CD4-positive, alpha-beta T cell treated with Interleukin-21 for 1 hour (primary cell): ENCODE measurements around the gene MCRIP2.

ENCODE experiments used
- DNase-seq: peaks from one replicate; pipeline ENCODE4 v3.0.0-alpha.2; 2020

The MCRIP2 gene

DNA sequence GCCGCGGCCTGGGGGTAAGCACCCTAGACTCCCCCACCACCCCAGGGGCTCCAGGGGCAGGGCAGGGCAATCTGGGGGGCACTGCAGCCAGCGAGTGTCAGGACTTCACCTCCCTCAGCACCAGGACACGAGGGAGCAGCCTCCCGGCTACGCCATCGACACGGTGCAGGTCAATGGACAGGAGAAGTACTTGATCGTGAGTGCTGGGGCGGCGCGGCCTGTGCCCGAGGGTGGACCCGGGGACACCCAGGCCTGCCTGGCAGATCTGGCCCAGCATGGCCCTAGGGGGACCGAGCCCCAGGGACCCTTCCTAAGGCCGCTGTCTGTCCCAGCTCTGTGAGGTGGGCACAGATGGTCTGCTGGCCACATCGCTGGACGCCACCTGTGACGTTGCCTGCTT is 30.7 kb downstream of the MCRIP2 start:
- DNase-seq, result no peak

GRCh38 chr16:672851-673250 is 31.2 kb downstream of the MCRIP2 start:
- DNase-seq, result no peak

DNA sequence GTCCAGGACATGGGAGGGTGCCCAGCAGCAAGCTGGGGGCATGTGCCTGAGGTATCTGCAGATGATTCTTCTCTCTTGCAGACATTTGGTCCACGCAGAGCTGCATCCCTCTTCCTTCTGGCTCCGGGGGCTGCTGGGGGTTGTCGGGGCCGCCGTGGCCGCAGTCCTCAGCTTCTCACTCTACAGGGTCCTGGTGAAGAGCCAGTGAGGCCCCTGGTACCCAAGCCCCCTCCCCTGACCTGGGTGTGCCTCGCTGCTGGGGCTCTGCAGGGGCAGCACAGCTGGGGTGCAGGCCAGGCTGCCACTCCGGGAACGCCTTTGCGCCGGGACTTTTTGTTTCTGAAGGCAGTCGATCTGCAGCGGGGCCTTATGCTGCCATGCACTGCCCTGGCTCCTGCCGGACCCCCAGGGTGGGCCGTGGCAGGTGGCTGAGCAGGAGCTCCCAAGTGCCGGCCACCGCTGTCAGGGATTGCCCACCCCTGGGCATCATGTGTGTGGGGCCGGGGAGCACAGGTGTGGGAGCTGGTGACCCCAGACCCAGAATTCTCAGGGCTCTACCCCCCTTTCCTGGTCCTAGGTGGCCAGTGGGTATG is 31.9 kb downstream of the MCRIP2 start:
- no peak for DNase-seq

DNA sequence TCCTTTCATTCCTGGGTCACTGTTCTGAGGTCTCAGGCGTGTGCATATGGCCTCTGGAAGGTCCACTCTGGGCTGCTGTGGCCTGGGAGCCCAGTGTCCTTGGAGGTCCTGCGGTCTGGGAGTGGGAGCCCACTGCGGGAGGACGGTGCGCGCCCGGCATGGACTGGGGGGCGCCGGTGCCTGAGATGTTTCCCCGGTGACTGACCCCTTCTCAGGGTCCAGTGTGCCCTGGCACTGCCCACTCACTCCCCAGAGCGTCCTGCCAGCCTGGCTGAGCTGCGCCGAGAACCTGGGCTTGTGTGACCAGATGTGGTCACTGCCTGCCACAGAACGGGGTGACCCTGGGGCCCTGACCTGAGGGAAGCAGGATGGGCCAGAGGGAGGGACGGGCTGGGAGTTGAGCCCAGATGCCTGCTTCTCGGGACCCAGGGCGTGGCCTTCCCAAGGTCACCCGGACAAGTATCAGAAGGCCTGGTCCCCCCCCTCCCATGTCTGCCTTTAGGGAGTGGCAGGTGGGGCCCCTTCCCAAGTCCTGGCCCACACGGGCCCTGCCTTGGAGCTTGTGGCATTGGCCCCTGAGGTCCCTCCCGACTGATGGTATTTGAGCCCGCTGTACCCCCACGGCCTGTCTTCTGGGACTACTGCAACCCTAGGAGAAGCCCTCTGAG is 32.7 kb downstream of the MCRIP2 start:
- no peak for DNase-seq

DNA sequence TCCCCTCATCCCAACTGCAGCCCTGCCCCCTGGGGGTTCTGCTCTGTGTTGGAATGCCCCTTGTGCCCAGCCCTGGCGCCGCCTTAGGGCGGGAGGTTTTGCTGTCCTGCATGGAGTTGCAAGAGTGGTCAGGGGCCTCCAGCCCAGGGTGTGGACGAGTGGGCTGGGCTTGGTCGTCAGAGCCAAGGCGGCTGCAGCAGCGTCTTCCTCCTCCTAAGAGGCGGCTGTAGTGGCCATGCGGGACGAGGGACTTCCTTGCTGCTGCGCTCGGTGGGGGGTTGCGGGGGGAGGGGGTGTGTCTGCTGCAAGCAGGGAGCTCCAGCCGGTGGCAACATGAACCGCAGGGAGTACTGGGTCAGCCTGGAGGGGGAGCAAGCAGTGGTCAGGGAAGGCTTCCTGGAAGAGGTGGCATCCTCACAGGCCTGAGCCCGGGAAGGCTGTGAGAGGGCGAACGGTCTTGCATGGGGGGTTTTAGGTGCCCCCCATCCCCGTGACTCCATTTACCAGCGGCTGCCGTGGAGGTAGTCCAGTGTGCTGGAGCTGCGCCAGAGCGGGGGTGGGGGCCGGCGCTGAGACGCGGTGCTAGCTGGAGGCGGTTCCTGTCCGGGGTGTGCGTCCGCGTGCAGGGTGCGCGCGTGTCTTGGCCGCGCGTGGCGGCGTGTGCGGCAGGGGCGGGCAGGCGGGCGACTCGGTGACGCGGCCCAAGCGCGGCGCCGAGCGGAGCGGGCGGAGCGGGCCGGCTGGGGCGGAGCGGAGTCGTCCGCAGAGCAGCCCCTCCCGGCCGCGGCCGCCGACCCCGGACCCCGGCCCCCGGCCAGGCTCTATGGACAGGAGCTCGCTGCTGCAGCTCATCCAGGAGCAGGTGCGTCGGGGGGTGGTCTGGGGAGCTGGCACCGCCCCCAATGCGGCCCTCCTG is 33.6 kb downstream of the MCRIP2 start, which contains the start of gene RHBDL1:
TSS of gene RHBDL1 (plus strand) at position 704 of the 916 bp plus-strand sequence. CDS start at position 824, 120 bp downstream.
- DNase-seq, result no peak

DNA sequence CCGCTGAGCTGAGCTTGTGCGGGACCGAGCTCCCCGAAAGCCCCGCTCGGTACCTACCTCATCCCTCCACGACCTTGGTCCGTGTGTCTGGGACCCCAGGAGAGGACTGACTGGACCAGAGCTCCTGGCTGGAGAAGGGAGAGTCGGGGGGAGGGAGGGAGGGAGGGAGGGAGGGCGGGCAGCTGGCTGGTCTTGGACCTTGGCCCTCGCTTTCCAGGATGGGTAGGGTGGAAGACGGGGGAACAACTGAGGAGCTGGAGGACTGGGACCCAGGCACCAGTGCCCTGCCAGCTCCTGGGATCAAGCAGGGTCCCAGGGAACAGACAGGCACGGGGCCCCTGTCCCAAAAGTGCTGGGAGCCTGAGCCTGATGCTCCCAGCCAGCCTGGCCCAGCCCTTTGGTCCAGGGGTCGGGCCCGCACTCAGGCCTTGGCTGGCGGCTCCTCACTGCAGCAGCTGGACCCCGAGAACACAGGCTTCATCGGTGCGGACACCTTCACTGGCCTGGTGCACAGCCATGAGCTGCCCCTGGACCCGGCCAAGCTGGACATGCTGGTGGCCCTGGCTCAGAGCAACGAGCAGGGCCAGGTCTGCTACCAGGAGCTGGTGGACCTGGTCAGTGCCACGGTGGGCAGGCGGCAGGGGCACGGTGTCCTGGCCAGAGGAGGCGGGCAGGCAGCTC is 34.4 kb downstream of the MCRIP2 start:
- DNase-seq, result no peak

GRCh38 chr16:676565-676902 is 34.9 kb downstream of the MCRIP2 start:
- no peak for DNase-seq

- peak; percentile 56 for DNase-seq
Observed at GRCh38 chr16:676913-677312, 35.3 kb downstream of the MCRIP2 start.

GRCh38 chr16:677316-678190 is 35.9 kb downstream of the MCRIP2 start:
- no peak for DNase-seq

DNA sequence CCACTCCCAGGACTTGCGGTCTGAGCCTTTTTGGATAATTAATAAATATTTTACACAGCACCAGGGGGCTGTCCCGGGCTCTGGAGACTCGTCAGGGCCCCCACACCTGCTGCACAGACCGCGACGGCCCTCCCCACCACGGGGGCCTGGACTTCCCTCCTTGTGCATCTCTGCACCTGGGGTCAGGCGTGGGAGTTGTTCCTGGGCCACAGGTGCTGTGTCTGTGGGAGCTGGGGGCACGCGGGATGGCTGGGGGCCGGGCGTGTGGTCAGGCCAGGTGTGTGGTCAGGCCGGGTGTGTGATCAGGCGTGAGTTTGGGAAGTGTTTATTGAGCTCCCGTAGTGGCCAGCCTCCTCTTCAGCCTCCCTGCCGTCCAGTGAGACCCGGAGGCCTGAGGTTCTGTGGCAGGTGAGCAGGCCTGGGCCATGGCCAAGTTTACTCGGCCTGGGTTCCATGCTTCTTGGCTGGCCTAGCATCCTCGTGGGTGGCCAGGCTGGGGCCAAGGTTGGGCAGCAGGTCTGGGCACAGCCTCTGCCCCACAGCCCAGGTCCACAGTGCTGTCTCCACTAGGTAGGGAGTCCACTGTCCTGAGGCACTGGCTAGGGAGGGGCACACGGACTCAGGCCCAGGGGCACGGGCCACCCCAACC is 36.7 kb downstream of the MCRIP2 start:
- DNase-seq, result no peak

DNA sequence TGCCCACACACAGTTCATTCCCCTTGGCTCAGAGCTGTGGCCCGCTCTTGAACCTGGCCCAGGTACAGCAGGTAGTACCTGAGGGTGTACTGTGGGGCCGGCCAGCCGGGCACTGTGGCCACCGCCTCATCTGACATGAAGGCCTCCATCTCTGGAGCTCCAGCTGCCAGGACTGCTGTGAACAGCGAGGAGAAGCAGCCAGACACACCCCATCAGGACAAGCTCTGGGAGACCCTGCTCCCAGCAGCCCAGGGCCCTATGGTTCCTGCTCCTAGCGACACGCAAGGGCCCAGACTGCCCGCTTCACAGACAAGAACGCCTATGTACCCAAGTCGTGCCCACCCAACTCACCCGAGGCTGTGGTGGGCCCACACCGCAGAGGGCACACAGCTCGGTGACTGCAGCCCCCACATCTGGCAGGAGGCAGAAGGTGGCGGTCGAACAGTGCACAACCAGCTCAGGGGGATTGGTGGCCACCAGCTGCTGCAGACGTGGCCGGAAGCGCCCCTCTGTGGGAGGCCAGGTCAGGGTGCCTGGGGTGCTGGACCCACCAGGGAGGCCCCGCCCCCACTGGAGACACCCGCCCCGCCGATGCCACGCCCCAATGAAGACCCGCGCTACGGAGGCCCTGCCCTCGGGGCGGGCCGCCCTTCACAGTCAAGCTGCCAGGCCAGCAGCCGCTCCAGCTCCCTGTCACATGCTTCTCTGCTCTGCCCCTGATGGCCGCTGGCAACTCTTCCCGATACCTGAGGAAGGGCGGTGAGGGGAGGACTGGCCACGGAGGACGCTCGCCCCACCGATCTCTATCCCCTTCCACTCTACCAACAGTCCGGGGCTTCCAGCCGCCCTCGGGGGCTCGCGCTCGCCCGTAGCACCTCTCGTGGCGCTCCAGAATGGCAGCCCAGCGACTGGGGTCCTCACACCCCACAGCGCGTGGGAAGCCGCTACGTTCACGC is 37.5 kb downstream of the MCRIP2 start:
- peak; percentile 62 for DNase-seq

DNA sequence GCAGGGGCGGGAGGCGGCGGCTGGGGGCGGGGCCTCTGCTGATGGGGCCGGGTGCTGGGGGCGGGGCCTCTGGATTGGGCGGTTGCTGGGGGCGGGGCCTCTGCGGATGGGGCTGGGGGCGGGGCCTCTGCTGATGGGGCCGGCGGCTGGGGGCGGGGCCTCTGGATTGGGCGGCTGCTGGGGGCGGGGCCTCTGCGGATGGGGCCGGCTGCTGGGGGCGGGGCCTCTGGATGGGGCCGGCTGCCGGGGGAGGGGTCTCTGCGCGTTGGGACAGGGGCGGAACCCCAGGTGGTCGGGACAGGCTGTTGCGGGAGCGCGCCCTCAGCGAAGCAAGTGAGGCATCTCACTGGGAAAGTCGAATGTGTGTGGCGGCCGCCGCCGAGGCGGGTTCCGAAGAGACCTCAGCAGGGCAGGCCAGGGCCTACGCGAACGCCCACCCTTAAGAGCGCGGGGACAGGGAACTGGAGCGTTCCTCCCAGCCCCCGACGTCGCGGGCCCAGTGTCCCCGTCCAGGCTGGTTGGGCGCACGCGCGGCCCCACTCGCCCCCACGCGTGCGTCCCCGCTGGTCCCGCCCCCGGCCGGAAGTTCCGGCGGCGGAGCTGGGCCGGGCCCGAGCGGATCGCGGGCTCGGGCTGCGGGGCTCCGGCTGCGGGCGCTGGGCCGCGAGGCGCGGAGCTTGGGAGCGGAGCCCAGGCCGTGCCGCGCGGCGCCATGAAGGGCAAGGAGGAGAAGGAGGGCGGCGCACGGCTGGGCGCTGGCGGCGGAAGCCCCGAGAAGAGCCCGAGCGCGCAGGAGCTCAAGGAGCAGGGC is 38.4 kb downstream of the MCRIP2 start, which contains the start of gene STUB1:
TSS of gene STUB1 (plus strand) at position 597 of the 811 bp plus-strand sequence. CDS start at position 713, 116 bp downstream.
- peak; percentile 88 for DNase-seq

GRCh38 chr16:680625-680945 is 39.0 kb downstream of the MCRIP2 start:
- DNase-seq, result no peak

- DNase-seq, result no peak
Observed at GRCh38 chr16:680967-681745, 39.5 kb downstream of the MCRIP2 start.

- no peak for DNase-seq
Observed at GRCh38 chr16:681746-682427, 40.3 kb downstream of the MCRIP2 start.

GRCh38 chr16:682493-683395 is 41.1 kb downstream of the MCRIP2 start:
- no peak for DNase-seq
